ENCODE results near the gene XYLT1. TPM values are rescaled to one million over a fixed set of nuclear protein-coding genes. Genes with fewer than 3 reads are reported as not detected.

XYLT1 gene
- total and polyA plus RNA-seq, 8 donors: 6.0 to 8.4 (median 7.3) TPM

GRCh38 chr16:17241264-17241835, 229.4 kb downstream of the XYLT1 start:
- Histone ChIP-seq H3K27me3 (no peaks in the 10 kb centered on the region), H3K4me3 (no peak overlapping the region), H3K9me3 (no peaks in the 10 kb centered on the region), H3K36me3 (no peaks in the 10 kb centered on the region), H3K4me1 (peaks cover 0 to 12% of the 10 kb centered on the region in 2 donors), H3K27ac (no peak overlapping the region)
- ATAC-seq: no peak
- intact Hi-C loops (cut with DNase I): no loop called here
- TF ChIP-seq CTCF (IDR thresholded peaks at IDR 0.05): no peak
- no peak for DNase-seq

GRCh38 chr16:17238285-17239028, 232.3 kb downstream of the XYLT1 start:
- no peak for TF ChIP-seq CTCF (IDR thresholded peaks at IDR 0.05)
- Histone ChIP-seq H3K27ac (no peak overlapping the region), H3K4me1 (peaks cover 0 to 12% of the 10 kb centered on the region in 2 donors), H3K4me3 (no peak overlapping the region), H3K36me3 (no peaks in the 10 kb centered on the region), H3K27me3 (no peaks in the 10 kb centered on the region), H3K9me3 (no peaks in the 10 kb centered on the region)
- ATAC-seq: no peak
- no peak for DNase-seq
- intact Hi-C loops (cut with DNase I): no loop called here

GRCh38 chr16:17237350-17237944, 233.3 kb downstream of the XYLT1 start:
- no peak for ATAC-seq

GRCh38 chr16:17235147-17235815, 235.5 kb downstream of the XYLT1 start:
- DNase-seq (no peak), ATAC-seq (no peak)
- intact Hi-C loops (cut with DNase I): no loop called here

More at GRCh38 chr16:17237350-17237944, 233.3 kb downstream of the XYLT1 start:
- H3K36me3 ChIP-seq: no peaks in the 10 kb centered on the region
- peaks cover 0 to 12% of the 10 kb centered on the region in 2 donors for H3K4me1 ChIP-seq
- no peak overlapping the region for H3K27ac ChIP-seq
- no peak overlapping the region for H3K4me3 ChIP-seq
- DNase-seq: no peak
- TF ChIP-seq CTCF (IDR thresholded peaks at IDR 0.05): no peak
- intact Hi-C loops (cut with DNase I): no loop called here
- no peaks in the 10 kb centered on the region for H3K27me3 ChIP-seq
- H3K9me3 ChIP-seq: no peaks in the 10 kb centered on the region

More at GRCh38 chr16:17235147-17235815, 235.5 kb downstream of the XYLT1 start:
- Histone ChIP-seq H3K27me3 (no peaks in the 10 kb centered on the region), H3K36me3 (no peaks in the 10 kb centered on the region), H3K4me3 (no peak overlapping the region), H3K27ac (no peak overlapping the region), H3K4me1 (peaks cover 0 to 12% of the 10 kb centered on the region in 2 donors), H3K9me3 (no peaks in the 10 kb centered on the region)
- no peak for TF ChIP-seq CTCF (IDR thresholded peaks at IDR 0.05)
